GM15510 (cell line): ENCODE data around the gene PRR5L.

Source experiments
- POLR2A ChIP-seq: IDR thresholded peaks from 3 replicates; pipeline ENCODE4 v1.6.1; 2011; ENCODE audit warnings: borderline replicate concordance; ENCODE audit not compliant: insufficient read length; ENCODE audit errors: extremely low read depth

PRR5L gene

GRCh38 chr11:36295926-36296325 lies at the start of gene PRR5L:
TSS of gene PRR5L (plus strand) at chr11:36296288. CDS start at chr11:36401122, 104,834 bp downstream.
- no peak for TF ChIP-seq POLR2A

- TF ChIP-seq POLR2A: no peak
Observed at GRCh38 chr11:36247493-36247892, 48.6 kb upstream of the PRR5L start.

GRCh38 chr11:36248436-36248835 lies 47.7 kb upstream of the PRR5L start:
- TF ChIP-seq POLR2A: no peak

GRCh38 chr11:36249246-36249645 lies 46.8 kb upstream of the PRR5L start:
- no peak for TF ChIP-seq POLR2A

- TF ChIP-seq POLR2A: no peak
Observed at GRCh38 chr11:36251823-36252222, 44.3 kb upstream of the PRR5L start.

- TF ChIP-seq POLR2A: no peak
Observed at GRCh38 chr11:36253238-36253637, 42.9 kb upstream of the PRR5L start.

- TF ChIP-seq POLR2A: no peak
Observed at GRCh38 chr11:36254713-36255112, 41.4 kb upstream of the PRR5L start.

- TF ChIP-seq POLR2A: no peak
Observed at GRCh38 chr11:36257351-36257750, 38.7 kb upstream of the PRR5L start.

- TF ChIP-seq POLR2A: no peak
Observed at GRCh38 chr11:36258730-36259360, 37.2 kb upstream of the PRR5L start.

GRCh38 chr11:36261094-36261493 lies 35.0 kb upstream of the PRR5L start:
- no peak for TF ChIP-seq POLR2A

GRCh38 chr11:36264011-36264972 lies 31.8 kb upstream of the PRR5L start:
- TF ChIP-seq POLR2A: no peak

- TF ChIP-seq POLR2A: no peak
Observed at GRCh38 chr11:36264973-36265344, 31.1 kb upstream of the PRR5L start.

- no peak for TF ChIP-seq POLR2A
Observed at GRCh38 chr11:36265793-36266628, 30.1 kb upstream of the PRR5L start.

- TF ChIP-seq POLR2A: no peak
Observed at GRCh38 chr11:36266767-36267166, 29.3 kb upstream of the PRR5L start.

GRCh38 chr11:36268337-36268985 lies 27.6 kb upstream of the PRR5L start:
- no peak for TF ChIP-seq POLR2A

- no peak for TF ChIP-seq POLR2A
Observed at GRCh38 chr11:36270701-36271100, 25.4 kb upstream of the PRR5L start.
